Hematopoietic multipotent progenitor cell treated with erythropoietin and hydrocortisone succinate and interleukin-3 and kit ligand, for 4 days (in vitro differentiated cells): ENCODE results near the gene MITF.

Source experiments
- DNase-seq: peaks from one replicate; pipeline ENCODE4 v3.0.0-alpha.2; 2015

The MITF gene

DNA sequence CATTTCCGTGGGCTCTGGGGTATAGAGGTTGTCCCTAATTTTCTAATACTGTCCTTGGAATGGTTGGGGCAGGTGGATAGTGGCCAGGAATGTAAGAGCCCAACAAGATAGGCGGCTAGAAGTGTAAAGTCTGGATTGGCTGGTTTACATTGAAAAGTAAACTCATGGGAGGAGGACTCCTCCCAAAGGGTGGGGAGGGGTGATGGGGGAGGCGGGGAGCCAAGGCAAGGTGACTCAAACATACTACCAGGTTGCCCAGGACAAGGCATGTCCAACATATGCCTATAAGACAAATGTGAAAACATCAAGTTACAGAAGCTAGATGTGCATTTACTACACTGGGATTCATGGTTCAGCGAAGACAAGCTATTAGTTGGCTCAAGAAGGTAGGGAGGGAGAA lies 246.0 kb downstream of the MITF start:
- no peak for DNase-seq

GRCh38 chr3:69986419-69986818 lies 247.2 kb downstream of the MITF start:
- no peak for DNase-seq

DNA sequence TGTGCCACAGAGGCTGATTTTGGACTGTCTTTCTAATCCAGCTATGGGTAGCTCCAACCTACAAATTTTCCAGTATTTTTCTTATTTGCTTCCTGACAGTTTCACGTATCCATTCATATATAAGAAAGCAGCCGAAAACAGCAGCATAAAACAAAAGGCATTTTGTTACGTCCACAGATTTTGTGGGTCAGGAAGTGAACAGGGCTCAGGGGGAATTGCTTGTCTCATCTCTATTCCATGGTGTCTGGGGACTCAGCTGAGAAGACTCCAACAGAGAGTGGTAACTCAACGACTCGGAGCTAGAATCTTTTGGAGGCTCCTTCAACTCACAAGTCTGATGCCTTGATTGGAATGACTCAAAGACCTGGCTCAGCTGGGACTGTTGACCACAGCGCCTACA lies 248.6 kb downstream of the MITF start:
- no peak for DNase-seq

- DNase-seq, result no peak
Observed at GRCh38 chr3:69993757-69994156, 254.5 kb downstream of the MITF start.

DNA sequence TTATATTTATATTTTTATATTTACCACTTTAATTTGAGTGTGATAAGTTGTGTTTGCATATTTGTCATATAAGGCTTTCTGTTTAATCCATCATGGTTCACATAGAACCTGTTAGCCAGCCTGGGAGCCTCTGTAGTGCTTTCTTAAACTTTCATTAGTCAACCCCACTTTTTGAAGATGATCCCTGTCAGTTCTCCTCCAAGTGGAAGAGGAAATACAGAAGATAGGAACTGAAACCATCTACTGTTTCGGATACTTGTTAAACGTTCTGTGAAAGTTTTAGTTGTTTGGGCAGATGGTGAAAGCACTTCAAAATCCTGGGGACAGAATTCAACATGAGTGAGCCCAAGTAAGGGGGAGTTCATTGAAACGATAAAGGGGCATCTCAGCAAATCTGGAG lies 255.7 kb downstream of the MITF start:
- no peak for DNase-seq

- no peak for DNase-seq
Observed at GRCh38 chr3:69997631-69998307, 258.5 kb downstream of the MITF start.

- DNase-seq, result no peak
Observed at GRCh38 chr3:69998759-69999139, 259.5 kb downstream of the MITF start.

- no peak for DNase-seq
Observed at GRCh38 chr3:69999140-70000027, 260.1 kb downstream of the MITF start, which contains the start of gene SAMMSON. Gene SAMMSON, plus strand, starts transcription at chr3:69999733.

- no peak for DNase-seq
Observed at GRCh38 chr3:70000028-70000410, 260.8 kb downstream of the MITF start.

GRCh38 chr3:70000563-70001081 lies 261.4 kb downstream of the MITF start:
- DNase-seq, result no peak

DNA sequence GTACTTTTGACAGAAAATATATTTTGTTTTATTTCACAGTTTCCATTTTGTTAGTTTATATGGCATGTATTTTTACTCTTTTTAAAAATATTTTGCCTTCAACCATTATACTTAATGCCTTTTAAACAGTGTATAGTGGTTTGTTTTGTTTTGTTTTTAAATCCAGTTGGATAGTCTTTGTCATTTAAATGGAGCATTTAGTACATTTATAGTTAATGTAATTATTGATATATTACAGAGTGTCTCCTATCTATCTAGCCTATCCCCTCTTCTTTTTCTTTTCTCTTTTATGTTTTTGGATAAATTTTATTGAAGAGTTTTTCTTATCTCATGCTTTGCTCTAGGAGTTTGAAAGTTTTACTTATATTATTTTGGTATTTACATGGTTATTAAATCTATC lies 263.9 kb downstream of the MITF start:
- no peak for DNase-seq

DNA sequence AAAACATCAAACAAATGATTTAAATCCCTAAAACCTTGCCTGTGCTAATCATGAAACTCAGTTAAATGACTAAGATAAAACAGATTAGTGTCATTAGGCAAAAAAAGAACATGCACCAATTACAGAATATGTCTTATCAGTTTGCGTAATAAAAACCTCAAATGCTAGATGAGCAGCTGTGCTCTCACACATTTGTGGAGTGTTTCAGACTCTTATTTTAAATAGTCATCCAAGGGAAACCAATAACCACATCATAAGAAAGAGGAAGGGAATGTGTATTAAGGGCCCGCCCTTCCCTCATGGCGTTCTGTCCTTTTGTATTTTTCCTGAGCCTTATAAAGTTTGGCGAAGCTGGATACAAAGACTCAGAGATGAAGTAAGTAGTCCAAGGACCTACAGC lies 266.8 kb downstream of the MITF start:
- peak; percentile 85 for DNase-seq

DNA sequence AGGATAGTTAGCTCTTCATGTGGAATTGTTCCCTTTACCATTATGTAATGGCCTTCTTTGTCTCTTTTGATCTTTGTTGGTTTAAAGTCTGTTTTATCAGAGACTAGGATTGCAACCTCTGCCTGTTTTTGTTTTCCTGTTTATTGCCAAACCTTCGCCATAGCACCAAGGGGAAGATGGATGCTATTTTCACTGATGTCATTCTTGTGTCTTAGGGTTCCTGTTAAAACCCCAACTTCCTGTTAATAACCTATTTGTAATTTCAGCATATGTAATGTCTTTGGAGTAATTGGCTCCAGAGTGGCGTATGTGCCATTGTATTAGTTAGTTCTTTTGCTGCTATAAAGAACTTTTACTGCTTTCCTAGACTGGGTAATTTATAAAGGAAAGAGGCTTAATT lies 271.1 kb downstream of the MITF start:
- DNase-seq, result peak; percentile 29

DNA sequence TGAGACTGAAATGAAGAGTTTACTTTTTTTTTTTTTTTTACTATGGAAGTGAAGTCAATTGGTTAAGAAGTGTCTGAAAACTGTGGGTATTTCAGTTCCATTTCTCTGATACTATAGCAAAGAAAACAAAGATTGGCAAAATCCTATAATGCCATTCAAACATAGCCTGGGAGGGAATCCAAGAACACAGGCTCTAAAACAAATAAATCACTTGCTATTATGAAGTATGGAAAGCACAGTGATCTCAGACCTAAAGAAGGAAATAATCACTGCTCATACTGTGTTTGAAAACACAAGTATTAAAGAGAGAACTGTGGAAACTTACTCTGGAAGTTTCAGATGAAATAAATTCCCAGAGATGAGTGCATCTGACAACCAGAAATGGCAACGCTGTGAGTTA lies 272.3 kb downstream of the MITF start:
- no peak for DNase-seq
